DMS53 (cell line): Measurements from ENCODE around the gene SDCBP2.

Experiments used
- DNase-seq: peaks from one replicate; lab custom pipeline; 2025; lab: John Stamatoyannopoulos, UW

Gene SDCBP2

GRCh38 chr20:1272368-1273100 is 56.4 kb downstream of the SDCBP2 start:
- DNase-seq, result no peak

GRCh38 chr20:1269850-1270249 is 59.1 kb downstream of the SDCBP2 start:
- no peak for DNase-seq

DNA sequence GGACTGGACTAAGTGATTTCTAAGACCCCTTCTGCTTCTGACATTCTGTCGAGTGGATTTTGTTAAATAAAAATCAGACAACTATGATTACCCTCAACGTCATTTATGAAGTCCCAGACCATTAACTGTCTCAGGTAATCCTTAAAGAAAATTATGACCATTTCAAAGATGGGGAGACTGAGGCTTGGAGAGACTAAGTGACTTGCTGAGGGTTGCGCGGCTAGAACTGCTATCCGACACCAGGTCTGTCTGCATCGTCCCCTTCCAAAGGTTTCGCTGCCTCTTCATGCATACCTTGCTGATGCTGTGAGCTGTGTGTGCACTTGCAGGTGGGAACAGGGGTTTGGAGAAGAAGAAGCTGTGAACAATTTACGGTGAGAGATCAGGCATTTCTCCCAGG is 59.7 kb downstream of the SDCBP2 start:
- no peak for DNase-seq

- DNase-seq, result no peak
Observed at GRCh38 chr20:1267809-1268374, 61.0 kb downstream of the SDCBP2 start.

DNA sequence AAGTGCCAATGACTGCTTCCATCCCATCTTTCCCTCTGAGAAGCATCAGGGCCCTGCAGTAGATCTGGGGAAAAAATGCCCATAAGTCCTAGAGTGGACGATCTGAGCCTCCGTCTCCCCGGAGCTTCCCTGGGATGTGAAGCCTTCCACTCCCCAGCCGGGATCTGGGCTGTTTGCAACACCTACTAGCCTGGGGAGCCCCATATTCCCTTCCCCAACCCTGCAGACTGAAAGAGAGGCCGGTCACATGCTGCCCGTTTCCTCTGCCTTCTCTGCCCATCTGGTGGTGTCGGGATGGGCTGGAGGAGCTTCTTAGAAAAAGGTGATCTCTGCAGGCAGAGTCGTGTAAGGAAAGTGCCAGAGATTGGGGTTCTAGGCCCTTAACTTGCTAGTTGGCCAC is 61.8 kb downstream of the SDCBP2 start:
- no peak for DNase-seq

DNA sequence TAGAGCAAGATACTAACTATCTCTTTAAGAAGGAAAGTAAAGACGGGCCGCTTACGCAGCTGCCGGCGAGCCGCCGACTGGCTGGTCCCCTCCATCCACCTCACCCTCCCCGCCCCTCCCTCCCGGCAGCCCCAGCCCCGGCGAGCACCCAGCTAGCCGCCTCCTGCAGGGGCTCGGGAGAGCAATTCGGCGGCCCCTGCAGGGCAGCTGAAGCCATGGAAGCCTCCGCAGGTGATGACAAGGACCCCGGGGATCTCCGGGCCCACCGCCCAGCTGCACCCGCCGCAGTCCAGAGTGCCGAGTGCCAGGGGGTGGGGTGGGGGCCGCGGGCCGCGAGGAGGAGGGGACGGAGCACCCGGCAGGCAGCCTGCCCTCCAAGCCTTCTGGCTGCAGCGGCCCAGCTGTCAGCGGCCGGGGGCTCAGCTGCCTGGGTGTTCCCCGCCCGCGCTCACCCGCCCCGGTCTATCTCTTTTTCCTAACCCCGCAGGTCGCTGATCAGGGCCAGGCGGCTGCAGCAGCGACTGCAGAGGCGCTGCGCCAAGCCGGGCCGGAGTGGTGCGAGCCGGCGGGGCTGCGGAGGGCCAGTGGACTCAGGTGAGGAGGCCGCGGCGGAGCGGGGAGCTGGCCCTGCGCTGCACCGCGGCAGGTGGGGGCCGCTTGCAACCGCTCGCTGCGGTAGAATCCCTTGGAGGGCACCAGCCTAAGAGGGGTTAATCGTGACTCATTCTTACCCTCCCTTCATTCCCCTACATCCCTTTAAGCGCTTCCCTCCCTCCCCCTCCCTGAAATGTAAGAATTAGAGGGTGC is 62.6 kb downstream of the SDCBP2 start, which contains the start of gene SNPH:
Gene SNPH, plus strand, starts transcription at position 128 of the 807 bp plus-strand sequence. CDS start 29,946 bp downstream, outside the sequence.
- DNase-seq, result peak; percentile 73

GRCh38 chr20:1265916-1266166 is 63.1 kb downstream of the SDCBP2 start:
- DNase-seq, result no peak

DNA sequence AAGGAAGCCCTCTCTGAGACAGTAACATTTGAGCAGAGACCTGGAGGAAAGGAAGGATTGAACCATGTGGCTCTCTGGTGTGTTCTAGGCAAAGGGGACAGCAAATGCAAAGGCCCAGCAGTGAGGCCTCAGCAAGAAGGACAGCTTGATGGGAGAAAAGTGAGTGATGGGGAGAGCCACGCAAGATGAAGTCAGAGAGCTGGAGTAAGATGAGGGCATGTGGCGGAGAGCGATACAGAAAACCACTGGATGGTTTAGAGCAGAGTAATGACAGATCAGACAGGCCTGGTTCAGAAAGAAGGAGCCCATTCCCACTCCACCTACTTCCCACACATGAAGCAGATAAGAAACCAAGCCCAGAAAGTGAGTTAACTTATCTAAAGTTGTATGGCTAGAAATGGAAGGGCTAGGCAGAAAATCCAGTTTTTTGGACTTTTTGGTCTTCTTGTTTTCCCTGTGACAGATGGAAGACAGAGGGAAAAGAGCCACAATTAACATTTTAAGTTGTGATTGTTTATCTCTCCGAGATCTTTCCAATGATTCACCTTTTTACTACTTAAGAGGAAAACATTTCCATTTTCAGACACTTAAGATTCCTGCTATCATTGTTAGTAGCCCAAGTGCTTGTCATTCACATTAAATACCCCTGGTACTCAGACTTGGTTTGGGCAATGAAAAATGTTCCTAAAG is 63.6 kb downstream of the SDCBP2 start:
- DNase-seq, result no peak

DNA sequence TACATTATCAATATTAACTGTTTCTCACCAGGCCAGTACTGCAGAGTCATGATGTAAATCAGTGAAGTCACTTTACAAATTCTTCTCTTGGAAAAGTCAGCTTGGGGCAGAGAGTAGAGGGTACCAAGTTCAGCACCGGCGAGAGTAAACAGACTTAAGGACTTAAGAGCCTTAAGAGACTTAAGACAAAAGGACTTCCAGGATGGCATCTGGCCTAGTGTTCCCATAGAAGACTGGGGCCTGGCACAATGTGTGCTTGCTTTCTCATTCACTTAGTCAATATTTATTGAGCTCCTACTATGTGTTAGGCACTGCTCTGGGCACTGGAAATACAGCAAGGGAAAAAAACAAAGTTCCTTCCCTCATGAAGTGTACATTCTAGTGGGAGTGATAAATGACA is 64.2 kb downstream of the SDCBP2 start:
- DNase-seq, result no peak

- peak; percentile 23 for DNase-seq
Observed at GRCh38 chr20:1263853-1264252, 65.1 kb downstream of the SDCBP2 start.
